ENCODE measurements around the gene ANKMY1. TPM values are rescaled to one million over a fixed set of nuclear protein-coding genes. Genes with fewer than 3 reads are reported as not detected.

The ANKMY1 gene
- total and polyA plus RNA-seq, 2 of the 13 experiments (the other 11 are each of a cell fraction or from before 2014, with no cell fraction given): 11.7 to 18.8 TPM

DNA sequence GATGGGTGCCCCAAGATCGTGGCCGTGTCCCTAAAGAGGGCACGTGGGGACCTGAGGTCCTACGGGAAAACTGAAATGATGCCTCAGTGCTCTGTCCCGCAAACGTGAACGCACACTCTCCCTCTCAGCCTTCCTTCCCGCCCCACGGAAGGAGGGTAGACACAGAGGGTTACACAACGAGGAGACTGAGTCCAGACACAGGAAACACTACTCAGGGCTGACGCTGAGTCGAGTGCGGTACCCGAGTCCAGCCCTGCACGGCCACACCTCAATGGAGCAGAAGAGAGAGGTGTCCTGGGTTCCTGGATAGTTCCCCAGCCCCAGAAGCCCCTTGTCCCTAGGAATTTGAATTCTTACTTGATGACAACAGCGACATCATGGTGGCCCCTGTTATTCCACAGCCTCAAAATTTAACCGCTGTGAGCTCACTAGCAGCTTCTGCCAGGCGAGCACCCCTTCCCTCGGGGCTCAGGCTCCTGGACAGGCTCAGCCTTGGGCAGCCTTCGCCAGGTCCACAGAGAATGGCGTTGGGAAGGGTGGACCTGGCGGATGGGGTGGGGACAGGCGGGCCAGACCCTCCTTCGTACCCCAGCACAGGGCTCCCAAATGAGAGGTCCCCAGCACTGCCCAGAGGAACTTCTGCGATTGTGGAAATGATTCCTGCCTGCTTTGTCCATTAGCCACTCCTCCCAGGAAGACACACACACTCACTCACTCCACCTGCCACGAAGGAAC, 9.5 kb upstream of the ANKMY1 start (continued):
- TF ChIP-seq ZNF326 (CRISPR knock-in tag; IDR thresholded peaks at IDR 0.05; ENCODE audit: borderline replicate concordance): no peak
- TF ChIP-seq FOXJ3 (CRISPR knock-in tag; IDR thresholded peaks at IDR 0.05; ENCODE audit: borderline replicate concordance): no peak
- no peak for TF ChIP-seq ZFP82 (CRISPR knock-in tag; IDR thresholded peaks at IDR 0.05; ENCODE audit: borderline replicate concordance)
- TF ChIP-seq POLR2G (IDR thresholded peaks at IDR 0.05; ENCODE audit: low read depth, low read length): no peak; the same call in 1 of the 2 replicates
- TF ChIP-seq HES4 (CRISPR knock-in tag; IDR thresholded peaks at IDR 0.05; ENCODE audit: borderline replicate concordance): 0 out of 2 replicates have a peak, but pooled peaks have one; percentile 2
- peak; percentile 60; the same call in 1 of the 2 replicates for TF ChIP-seq ZNF552 (CRISPR knock-in tag; IDR thresholded peaks at IDR 0.05; ENCODE audit: borderline replicate concordance)
- 0 out of 2 replicates have a peak, but pooled peaks have one; percentile 43 for TF ChIP-seq HIC2 (CRISPR knock-in tag; IDR thresholded peaks at IDR 0.05; ENCODE audit: low read depth)
- TF ChIP-seq, protein P1, sequence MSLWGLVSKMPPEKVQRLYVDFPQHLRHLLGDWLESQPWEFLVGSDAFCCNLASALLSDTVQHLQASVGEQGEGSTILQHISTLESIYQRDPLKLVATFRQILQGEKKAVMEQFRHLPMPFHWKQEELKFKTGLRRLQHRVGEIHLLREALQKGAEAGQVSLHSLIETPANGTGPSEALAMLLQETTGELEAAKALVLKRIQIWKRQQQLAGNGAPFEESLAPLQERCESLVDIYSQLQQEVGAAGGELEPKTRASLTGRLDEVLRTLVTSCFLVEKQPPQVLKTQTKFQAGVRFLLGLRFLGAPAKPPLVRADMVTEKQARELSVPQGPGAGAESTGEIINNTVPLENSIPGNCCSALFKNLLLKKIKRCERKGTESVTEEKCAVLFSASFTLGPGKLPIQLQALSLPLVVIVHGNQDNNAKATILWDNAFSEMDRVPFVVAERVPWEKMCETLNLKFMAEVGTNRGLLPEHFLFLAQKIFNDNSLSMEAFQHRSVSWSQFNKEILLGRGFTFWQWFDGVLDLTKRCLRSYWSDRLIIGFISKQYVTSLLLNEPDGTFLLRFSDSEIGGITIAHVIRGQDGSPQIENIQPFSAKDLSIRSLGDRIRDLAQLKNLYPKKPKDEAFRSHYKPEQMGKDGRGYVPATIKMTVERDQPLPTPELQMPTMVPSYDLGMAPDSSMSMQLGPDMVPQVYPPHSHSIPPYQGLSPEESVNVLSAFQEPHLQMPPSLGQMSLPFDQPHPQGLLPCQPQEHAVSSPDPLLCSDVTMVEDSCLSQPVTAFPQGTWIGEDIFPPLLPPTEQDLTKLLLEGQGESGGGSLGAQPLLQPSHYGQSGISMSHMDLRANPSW (CRISPR knock-in tag; IDR thresholded peaks at IDR 0.05; ENCODE audit: borderline replicate concordance): 0 out of 2 replicates have a peak, but pooled peaks have one; percentile 79
- TF ChIP-seq SNAI1 (CRISPR knock-in tag; IDR thresholded peaks at IDR 0.05; ENCODE audit: borderline replicate concordance): no peak
- TF ChIP-seq MAZ (IDR thresholded peaks at IDR 0.05; ENCODE audit: borderline replicate concordance, low read depth, low read length): no peak
- peak; percentile 1 for TF ChIP-seq MAZ (CRISPR knock-in tag; IDR thresholded peaks at IDR 0.05; ENCODE audit: low read depth)
- 0 out of 2 replicates have a peak, but pooled peaks have one; percentile 15 for TF ChIP-seq ZNF780A (CRISPR knock-in tag; IDR thresholded peaks at IDR 0.05)
- TF ChIP-seq ZNF703 (CRISPR knock-in tag; IDR thresholded peaks at IDR 0.05; ENCODE audit: borderline replicate concordance): no peak
- TF ChIP-seq ZNF354B (CRISPR knock-in tag; IDR thresholded peaks at IDR 0.05): peak; percentile 32; the same call in 1 of the 2 replicates
- TF ChIP-seq CEBPB (IDR thresholded peaks at IDR 0.05; ENCODE audit: borderline replicate concordance, low read depth, low read length): peak; percentile 32; the same call in 1 of the 2 replicates
- TF ChIP-seq ZNF704 (CRISPR knock-in tag; IDR thresholded peaks at IDR 0.05; ENCODE audit: borderline replicate concordance): no peak; the same call in 1 of the 2 replicates
- TF ChIP-seq ZBTB42 (CRISPR knock-in tag; IDR thresholded peaks at IDR 0.05): 0 out of 2 replicates have a peak, but pooled peaks have one; percentile 21
- 0 out of 2 replicates have a peak, but pooled peaks have one; percentile 20 for TF ChIP-seq GFI1 (CRISPR knock-in tag; IDR thresholded peaks at IDR 0.05; ENCODE audit: borderline replicate concordance)
- TF ChIP-seq THYN1 (CRISPR knock-in tag; IDR thresholded peaks at IDR 0.05; ENCODE audit: borderline replicate concordance, low read depth): no peak
- no peak for TF ChIP-seq ZNF570 (CRISPR knock-in tag; IDR thresholded peaks at IDR 0.05; ENCODE audit: borderline replicate concordance)
- TF ChIP-seq ZNF563 (CRISPR knock-in tag; IDR thresholded peaks at IDR 0.05): 0 out of 2 replicates have a peak, but pooled peaks have one; percentile 17
- no peak for TF ChIP-seq NFE2L1 (CRISPR knock-in tag; IDR thresholded peaks at IDR 0.05; ENCODE audit: borderline replicate concordance)

Data from HepG2 (cell line).